ENCODE measurements around the gene CPVL.

DNA sequence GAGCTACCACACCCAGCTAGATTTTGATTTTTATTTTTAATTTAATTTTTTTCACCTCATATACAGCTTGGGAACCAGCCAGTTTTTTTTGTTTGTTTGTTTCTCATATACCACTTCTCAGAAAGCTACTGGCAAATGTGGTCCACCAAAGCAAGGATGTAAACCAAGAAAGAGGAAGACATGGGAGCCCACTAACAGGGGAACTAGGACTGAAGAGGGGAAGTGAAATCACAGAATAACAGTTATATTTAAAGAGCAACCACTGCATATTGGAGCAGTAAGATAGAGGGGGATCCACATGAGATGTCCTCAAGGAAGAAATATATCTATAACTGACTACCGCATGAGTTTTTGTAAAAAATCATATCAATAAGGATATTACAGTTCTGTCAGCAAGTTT, 10.5 kb downstream of the CPVL start:
- TF ChIP-seq, protein P1, sequence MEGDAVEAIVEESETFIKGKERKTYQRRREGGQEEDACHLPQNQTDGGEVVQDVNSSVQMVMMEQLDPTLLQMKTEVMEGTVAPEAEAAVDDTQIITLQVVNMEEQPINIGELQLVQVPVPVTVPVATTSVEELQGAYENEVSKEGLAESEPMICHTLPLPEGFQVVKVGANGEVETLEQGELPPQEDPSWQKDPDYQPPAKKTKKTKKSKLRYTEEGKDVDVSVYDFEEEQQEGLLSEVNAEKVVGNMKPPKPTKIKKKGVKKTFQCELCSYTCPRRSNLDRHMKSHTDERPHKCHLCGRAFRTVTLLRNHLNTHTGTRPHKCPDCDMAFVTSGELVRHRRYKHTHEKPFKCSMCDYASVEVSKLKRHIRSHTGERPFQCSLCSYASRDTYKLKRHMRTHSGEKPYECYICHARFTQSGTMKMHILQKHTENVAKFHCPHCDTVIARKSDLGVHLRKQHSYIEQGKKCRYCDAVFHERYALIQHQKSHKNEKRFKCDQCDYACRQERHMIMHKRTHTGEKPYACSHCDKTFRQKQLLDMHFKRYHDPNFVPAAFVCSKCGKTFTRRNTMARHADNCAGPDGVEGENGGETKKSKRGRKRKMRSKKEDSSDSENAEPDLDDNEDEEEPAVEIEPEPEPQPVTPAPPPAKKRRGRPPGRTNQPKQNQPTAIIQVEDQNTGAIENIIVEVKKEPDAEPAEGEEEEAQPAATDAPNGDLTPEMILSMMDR (conservative IDR thresholded peaks at IDR 0.05; ENCODE audit: low read length), result no peak
- TF ChIP-seq EZH2phosphoT487 (IDR thresholded peaks at IDR 0.05; ENCODE audit: borderline replicate concordance, low read depth, low read length), result no peak
